HepG2 (cell line): Measurements from ENCODE around the gene UVSSA. TPM values are rescaled to one million over a fixed set of nuclear protein-coding genes. Genes with fewer than 3 reads are reported as not detected.

Experiments used
- ATAC-seq: fragments of 200-7000 bp; cut with Tn5 transposase; 3 replicates; pipeline ENCODE4 v1.9.1; 2020; ENCODE audit warnings: mild to moderate bottlenecking, moderate library complexity
- BruUV-seq: library from RNA; stranded (reverse); fragments of 400-500 nt; replicated peaks from 2 replicates; lab custom pipeline; 2021; lab: Mats Ljungman, UMichigan
- CTCF ChIA-PET: fragments of 300-600 bp; formaldehyde crosslinking; extraction: SDS; loops from one replicate; lab custom pipeline; 2021; ENCODE audit warnings: low total read pairs, inconsistent platforms, low intra/inter-chr PET ratio; lab: Yijun Ruan, JAX
- POLR2A ChIA-PET: fragments of 350-600 bp; sonication (Branson Sonifier 250); formaldehyde crosslinking; loops from one replicate; lab custom pipeline; 2020; ENCODE audit warnings: antibody characterized with exemption, inconsistent platforms; lab: Yijun Ruan, JAX
- DNase-seq: peaks from one replicate; pipeline ENCODE4 v3.0.0-alpha.2; 2015; ENCODE audit warnings: low spot score
- FAIRE-seq: peaks from 3 replicates; lab custom pipeline; 2011; peaks lifted over from hg19 to GRCh38; lab: Jason Lieb, UNC
- H2AFZ ChIP-seq: one replicate; pipeline ENCODE4 v1.6.1; 2011; ENCODE audit warnings: low read length, inconsistent platforms
- H3K27ac ChIP-seq: fragments of 300-600 bp; 3 replicates; pipeline ENCODE4 v1.8.0; 2011; ENCODE audit warnings: mixed run types, mild to moderate bottlenecking, mixed read lengths, low read length, inconsistent platforms; ENCODE audit not compliant: insufficient read depth; ENCODE audit errors: extremely low read length
- H3K27me3 ChIP-seq, 2 experiments: fragments of 200-600 bp in 1 of 2; 2 replicates in 1 of 2; 3 replicates in 1 of 2; pipeline versions ENCODE4 v1.6.0 to v1.8.0; 2011; ENCODE audit warnings: low read length in 2 of 2, mild to moderate bottlenecking in 2 of 2, moderate library complexity in 2 of 2, inconsistent platforms in 1 of 2; ENCODE audit not compliant: insufficient read depth in 2 of 2, control insufficient read depth in 1 of 2
- H3K36me3 ChIP-seq, 2 experiments: fragments of 200-600 bp in 1 of 2; replicated peaks in 1 of 2; 2 replicates in 1 of 2; 3 replicates in 1 of 2; pipeline versions ENCODE4 v1.5.1 to v1.8.0; 2011; ENCODE audit warnings: low read length in 2 of 2, inconsistent platforms in 1 of 2; ENCODE audit not compliant: insufficient read depth in 2 of 2, control insufficient read depth in 1 of 2
- H3K4me1 ChIP-seq: 2 replicates; pipeline ENCODE4 v1.5.1; 2012; ENCODE audit warnings: low read length, inconsistent platforms; ENCODE audit not compliant: insufficient read depth
- H3K4me2 ChIP-seq: 2 replicates; pipeline ENCODE4 v1.6.0; 2011; ENCODE audit warnings: low read depth, low read length, inconsistent platforms
- H3K4me3 ChIP-seq, 3 experiments: fragments of 200-600 bp in 1 of 3; sonication (generic), shearing (Covaris generic) in 1 of 3; replicated peaks in 1 of 3; 2 replicates each; pipeline ENCODE4 v1.5.1; 2011 to 2016; ENCODE audit warnings: low read length in 3 of 3, inconsistent platforms in 2 of 3, low read depth in 2 of 3, mild to moderate bottlenecking in 2 of 3, control low read depth in 1 of 3, mixed read lengths in 1 of 3; ENCODE audit not compliant: insufficient read depth in 1 of 3
- H3K79me2 ChIP-seq: one replicate; pipeline ENCODE4 v1.6.1; 2011; ENCODE audit warnings: low read length, inconsistent platforms; ENCODE audit not compliant: insufficient read depth
- H3K9ac ChIP-seq: 2 replicates; pipeline ENCODE4 v1.6.0; 2011; ENCODE audit warnings: mild to moderate bottlenecking, low read depth, low read length, inconsistent platforms; ENCODE audit not compliant: insufficient read depth
- H3K9me3 ChIP-seq: 2 replicates; pipeline ENCODE4 v1.5.1; 2012; ENCODE audit warnings: mild to moderate bottlenecking, low read length
- H4K20me1 ChIP-seq: 2 replicates; pipeline ENCODE4 v1.6.0; 2011; ENCODE audit warnings: inconsistent platforms, mild to moderate bottlenecking, low read length, moderate library complexity; ENCODE audit not compliant: insufficient read depth
- PPARG ChIP-seq: conservative IDR thresholded peaks from 2 replicates; pipeline ENCODE4 v1.6.1; 2016; ENCODE audit warnings: missing biosample characterization, missing genetic modification reagents
- ZNF333 ChIP-seq: sonication (generic); formaldehyde crosslinking; IDR thresholded peaks from 2 replicates; pipeline ENCODE4 v1.4.0; 2020; ENCODE audit warnings: mild to moderate bottlenecking, missing genetic modification reagents, borderline replicate concordance
- ZNF747 ChIP-seq: sonication (generic); formaldehyde crosslinking; IDR thresholded peaks from 2 replicates; pipeline ENCODE4 v1.8.1; 2023; ENCODE audit warnings: missing genetic modification reagents, mild to moderate bottlenecking, borderline replicate concordance
- WGBS: methylation state at CpG from one replicate; pipeline ENCODE4 v1.1.6; 2017; ENCODE audit warnings: low lambda C conversion rate; 5-methylcytosine and 5-hydroxymethylcytosine counted together
- in situ Hi-C: cut with HindIII; loops from 2 replicates; pipeline ENCODE4 v1.10.0; 2017; ENCODE audit warnings: low pct_unique_long_range_greater_than_20kb; ENCODE audit not compliant: extremely low pct_ligation_motif_present
- intact Hi-C: fragments of 100-400 bp; cut with micrococcal nuclease; formaldehyde crosslinking; loops from one replicate; pipeline ENCODE4 v1.10.0; 2022; ENCODE audit not compliant: unreplicated experiment
- polyA plus RNA-seq, 8 experiments: library from polyadenylated mRNA; depleted of rRNA in 3 of 8; stranded (reverse) in 7 of 8; unstranded in 1 of 8; fragments of >200 nt; fragmentation: Illumina TruSeq in 4 of 8; extraction: Trizol in 4 of 8; gene quantifications; 2 replicates each; pipeline versions ENCODE4 v1.2.1 to v1.2.3, GENCODE V29; 2011 to 2016; ENCODE audit warnings: low read depth in 4 of 8, missing spikeins in 1 of 8, mixed read lengths in 1 of 8; ENCODE audit not compliant: insufficient read depth in 1 of 8
- total RNA-seq, 5 experiments: library from RNA; depleted of rRNA; stranded (reverse); fragments of >200 nt; fragmentation: Illumina TruSeq; extraction: Trizol; gene quantifications; 2 replicates each; pipeline ENCODE4 v1.2.3, GENCODE V29; 2016; ENCODE audit warnings: low read depth in 1 of 5
- TF ChIP-seq, protein P1 (sequence below): sonication (generic); formaldehyde crosslinking; IDR thresholded peaks from 2 replicates; pipeline ENCODE4 v1.8.0; 2022; ENCODE audit warnings: missing genetic modification reagents, mild to moderate bottlenecking, moderate library complexity, borderline replicate concordance

The UVSSA gene
- total and polyA plus RNA-seq, 2 of the 13 experiments (the other 11 are each of a cell fraction or from before 2014, with no cell fraction given), result 4.6 to 8.4 TPM

DNA sequence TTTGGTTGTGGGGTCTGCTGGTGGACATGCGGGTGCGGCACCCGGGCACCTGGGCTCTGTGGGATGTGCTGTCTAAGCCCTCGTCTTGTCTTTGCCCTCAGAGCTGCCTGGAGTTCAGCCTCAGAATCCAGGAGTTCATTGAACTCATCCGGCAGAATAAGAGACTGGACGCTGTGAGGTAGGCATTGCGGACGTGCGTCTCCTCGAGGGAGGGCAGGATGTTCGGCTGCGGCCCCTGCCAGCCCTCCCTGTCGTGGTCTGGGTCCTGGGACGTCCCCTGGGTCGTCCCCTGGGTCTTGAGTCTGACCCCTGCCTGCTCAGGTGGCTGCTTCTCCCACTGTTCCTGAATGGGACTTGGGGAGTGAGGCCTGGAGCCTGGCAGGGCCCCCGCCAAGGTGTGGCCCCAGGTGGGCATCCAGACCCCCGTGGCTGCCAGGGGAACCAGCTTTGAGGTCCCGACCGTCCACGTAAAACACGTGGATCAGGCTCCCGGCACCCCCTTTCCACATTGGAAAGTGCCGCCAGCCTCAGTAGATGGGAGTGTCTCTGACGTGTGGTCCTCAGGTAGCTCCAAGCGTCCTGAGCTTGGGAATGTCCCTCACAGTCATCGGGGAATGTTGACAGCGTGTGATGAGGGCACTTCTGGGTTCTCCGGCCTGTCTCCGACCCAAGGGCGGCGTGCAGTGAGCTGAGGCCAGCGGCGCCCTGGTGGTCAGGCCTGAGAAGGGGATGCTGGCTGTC lies 19.3 kb upstream of the UVSSA start:
- in situ Hi-C loops, result no loop called here
- H3K9me3 ChIP-seq, result no peaks in the 10 kb centered on the region
- H2AFZ ChIP-seq, result no peak overlapping the region
- H3K36me3 ChIP-seq, result peaks cover 32 to 54% of the 10 kb centered on the region in 2 experiments; a peak in 4 of 5 replicates
- no peaks in the 10 kb centered on the region for H3K79me2 ChIP-seq
- no peak overlapping the region for H3K4me3 ChIP-seq
- BruUV-seq, result no TSS peak
- POLR2A ChIA-PET, result no interaction called here
- no peaks in the 10 kb centered on the region for H3K27me3 ChIP-seq
- 97% methylated on average over 22 of the region's 33 CpGs for WGBS
- H3K9ac ChIP-seq, result no peak overlapping the region
- intact Hi-C loops, result no loop called here
- ATAC-seq, result no peak
- no peak for DNase-seq
- no peak overlapping the region for H3K27ac ChIP-seq
- FAIRE-seq, result no peak
- H4K20me1 ChIP-seq, result 0 out of 2 replicates have a peak, but pooled peaks cover 4% of the 10 kb centered on the region
- H3K4me2 ChIP-seq, result no peak overlapping the region
- TF ChIP-seq PPARG (CRISPR knock-in tag) (no peak), ZNF333 (CRISPR knock-in tag) (no peak), ZNF747 (CRISPR knock-in tag) (no peak)
- TF ChIP-seq, protein P1, sequence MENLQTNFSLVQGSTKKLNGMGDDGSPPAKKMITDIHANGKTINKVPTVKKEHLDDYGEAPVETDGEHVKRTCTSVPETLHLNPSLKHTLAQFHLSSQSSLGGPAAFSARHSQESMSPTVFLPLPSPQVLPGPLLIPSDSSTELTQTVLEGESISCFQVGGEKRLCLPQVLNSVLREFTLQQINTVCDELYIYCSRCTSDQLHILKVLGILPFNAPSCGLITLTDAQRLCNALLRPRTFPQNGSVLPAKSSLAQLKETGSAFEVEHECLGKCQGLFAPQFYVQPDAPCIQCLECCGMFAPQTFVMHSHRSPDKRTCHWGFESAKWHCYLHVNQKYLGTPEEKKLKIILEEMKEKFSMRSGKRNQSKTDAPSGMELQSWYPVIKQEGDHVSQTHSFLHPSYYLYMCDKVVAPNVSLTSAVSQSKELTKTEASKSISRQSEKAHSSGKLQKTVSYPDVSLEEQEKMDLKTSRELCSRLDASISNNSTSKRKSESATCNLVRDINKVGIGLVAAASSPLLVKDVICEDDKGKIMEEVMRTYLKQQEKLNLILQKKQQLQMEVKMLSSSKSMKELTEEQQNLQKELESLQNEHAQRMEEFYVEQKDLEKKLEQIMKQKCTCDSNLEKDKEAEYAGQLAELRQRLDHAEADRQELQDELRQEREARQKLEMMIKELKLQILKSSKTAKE, result no peak
- CTCF ChIA-PET, result no interaction called here
- H3K4me1 ChIP-seq, result no peaks in the 10 kb centered on the region
